ENCODE results near the gene FIZ1. TPM values are rescaled to one million over a fixed set of nuclear protein-coding genes. Genes with fewer than 3 reads are reported as not detected.

Gene FIZ1
- total RNA-seq, 2 donors from 2014 or later = 11.8 to 15.8 TPM

DNA sequence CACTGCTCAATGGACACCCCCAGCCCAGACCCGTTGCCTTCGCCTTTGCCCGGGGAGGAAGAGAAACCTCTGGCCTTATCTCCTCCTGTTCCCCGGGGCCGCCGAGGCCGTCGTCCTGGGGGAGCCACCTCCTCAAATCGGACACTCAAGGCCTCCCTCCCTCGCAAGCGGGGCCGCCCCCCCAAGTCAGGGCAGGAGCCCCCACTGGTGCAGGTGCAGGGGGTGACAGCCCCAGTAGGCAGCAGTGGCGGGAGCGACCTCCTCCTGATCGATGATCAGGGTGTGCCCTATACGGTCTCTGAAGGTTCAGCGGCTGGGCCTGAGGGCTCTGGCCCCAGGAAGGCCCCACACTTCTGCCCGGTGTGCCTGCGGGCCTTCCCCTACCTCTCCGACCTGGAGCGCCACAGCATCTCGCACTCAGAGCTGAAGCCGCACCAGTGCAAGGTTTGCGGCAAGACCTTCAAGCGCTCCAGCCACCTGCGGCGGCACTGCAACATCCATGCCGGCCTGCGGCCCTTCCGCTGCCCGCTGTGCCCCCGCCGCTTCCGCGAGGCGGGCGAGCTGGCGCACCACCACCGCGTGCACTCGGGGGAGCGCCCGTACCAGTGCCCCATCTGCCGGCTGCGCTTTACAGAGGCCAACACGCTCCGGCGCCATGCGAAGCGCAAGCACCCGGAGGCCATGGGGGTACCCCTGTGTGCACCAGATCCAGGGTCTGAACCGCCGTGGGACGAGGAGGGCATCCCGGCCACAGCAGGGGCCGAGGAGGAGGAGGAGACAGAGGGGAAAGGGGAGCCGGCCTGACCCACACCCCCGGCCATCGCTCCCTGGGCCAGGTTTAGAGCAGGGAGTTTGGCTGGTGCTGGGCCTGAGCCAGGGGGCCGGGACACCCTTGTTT is 3.0 kb upstream of the FIZ1 start:
- H3K27me3 Mint-ChIP-seq = no peaks in the 10 kb centered on the region
- ATAC-seq (no peak), DNase-seq (ENCODE audit: low spot score) (no peak)
- peaks cover 47 to 48% of the 10 kb centered on the region in 2 donors for H3K4me1 Mint-ChIP-seq (ENCODE audit: low read depth in 2 of 2)
- peaks cover 4% of the 10 kb centered on the region for H3K9me3 Mint-ChIP-seq
- H3K27ac Mint-ChIP-seq = peak overlapping the region; percentile 82 to 90
- no peaks in the 10 kb centered on the region for H3K36me3 Mint-ChIP-seq
- no peak overlapping the region for H3K4me3 Mint-ChIP-seq

DNA sequence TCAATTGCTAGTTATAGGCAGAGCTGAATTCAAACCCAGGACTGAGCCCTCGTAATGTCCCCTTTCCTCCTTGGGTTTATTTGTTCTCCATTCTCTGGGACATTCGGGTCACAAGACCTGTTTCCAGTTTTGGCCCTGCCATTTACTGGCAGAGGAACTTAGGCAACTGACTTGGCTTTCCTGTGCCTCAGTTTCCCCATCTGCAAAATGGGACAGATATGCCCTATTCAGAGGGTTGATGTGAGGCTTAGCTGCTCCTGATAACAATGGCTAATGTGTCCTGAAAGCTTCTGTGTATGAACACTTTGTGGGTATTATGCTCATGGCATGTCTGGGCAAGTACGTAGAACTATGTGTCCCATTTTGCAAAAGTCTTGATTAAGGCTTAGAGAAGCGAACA is 1.8 kb upstream of the FIZ1 start:
- H3K27ac Mint-ChIP-seq = peak overlapping the region; percentile 82 to 90
- peaks cover 4% of the 10 kb centered on the region for H3K9me3 Mint-ChIP-seq
- ATAC-seq (no peak), DNase-seq (ENCODE audit: low spot score) (no peak)
- no peaks in the 10 kb centered on the region for H3K27me3 Mint-ChIP-seq
- H3K4me1 Mint-ChIP-seq (ENCODE audit: low read depth in 2 of 2) = peaks cover 35 to 39% of the 10 kb centered on the region in 2 donors
- no peaks in the 10 kb centered on the region for H3K36me3 Mint-ChIP-seq
- peak overlapping the region; percentile 93 for H3K4me3 Mint-ChIP-seq

DNA sequence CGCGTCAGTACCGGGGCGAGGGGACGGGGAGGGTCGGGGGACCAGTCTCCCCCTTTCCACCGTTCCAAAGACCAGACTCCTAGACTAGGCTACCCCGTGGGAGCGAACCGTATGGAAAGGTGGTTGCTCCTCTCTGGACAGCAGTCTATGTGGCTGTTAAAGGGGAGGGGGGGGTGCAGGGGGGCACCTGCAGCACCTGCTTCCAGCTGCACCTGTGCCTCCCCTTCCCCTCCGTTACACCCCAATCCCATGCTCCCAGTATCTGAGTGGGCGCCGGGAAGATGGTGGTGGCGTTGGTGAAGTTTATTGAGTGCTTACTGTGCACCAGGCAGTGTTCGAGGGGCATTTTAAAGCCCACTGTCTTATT is 1.3 kb upstream of the FIZ1 start:
- Mint-ChIP-seq H3K27me3 (no peaks in the 10 kb centered on the region), H3K27ac (peak overlapping the region; percentile 82 to 90), H3K4me1 (ENCODE audit: low read depth in 2 of 2) (peaks cover 31 to 36% of the 10 kb centered on the region in 2 donors), H3K9me3 (peaks cover 4% of the 10 kb centered on the region), H3K4me3 (peak overlapping the region; percentile 93), H3K36me3 (peaks cover 3% of the 10 kb centered on the region)
- DNase-seq (ENCODE audit: low spot score) (no peak), ATAC-seq (no peak)

DNA sequence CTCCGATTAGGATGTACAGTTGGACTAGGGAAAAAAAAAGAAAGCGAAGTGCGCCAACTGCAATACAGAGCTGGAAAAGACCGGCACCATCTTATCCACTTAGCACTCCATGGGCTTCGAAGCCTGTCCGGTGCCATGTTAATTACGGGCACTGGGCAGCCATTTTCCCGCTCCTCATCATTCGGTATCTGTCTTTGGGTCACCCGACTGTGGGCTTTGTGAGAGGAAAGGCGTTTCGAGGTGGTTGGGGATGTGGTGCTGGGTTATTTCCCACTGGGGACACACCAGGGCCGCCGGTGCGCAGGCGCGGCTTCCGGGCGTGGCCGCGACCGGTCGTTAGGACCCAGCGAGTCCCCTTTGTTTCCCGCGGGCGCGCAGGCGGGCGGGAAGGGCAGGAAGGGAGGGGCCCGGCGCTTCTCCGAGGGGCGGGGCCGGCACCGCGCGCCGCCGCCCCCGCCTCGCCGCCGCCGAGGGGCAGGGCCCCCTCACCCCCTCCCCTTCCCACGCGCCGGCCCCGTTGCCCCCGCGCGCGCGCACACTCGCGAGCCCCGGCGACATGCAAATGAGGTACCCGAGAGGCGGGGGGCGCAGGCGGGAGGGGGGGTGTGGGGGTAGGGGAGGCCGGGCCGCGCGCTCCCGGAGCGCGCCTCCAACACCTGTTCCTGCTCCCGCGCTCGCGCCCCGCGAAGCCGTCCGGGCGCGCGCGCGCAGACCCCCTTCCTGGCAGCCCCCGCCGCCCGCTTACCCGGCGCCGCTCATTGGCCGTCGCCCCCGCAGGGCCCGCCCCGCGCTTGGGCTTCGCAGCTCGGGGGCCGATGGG is 735 bp upstream of the FIZ1 start, which contains the start of gene ZNF524:
Gene ZNF524, plus strand, starts transcription at position 447 of the 820 bp plus-strand sequence. CDS start 1,825 bp downstream, outside the sequence.
- Mint-ChIP-seq H3K4me1 (ENCODE audit: low read depth in 2 of 2) (peaks cover 31 to 36% of the 10 kb centered on the region in 2 donors), H3K27ac (peak within 1 kb of the TSS; percentile 97 to 98), H3K27me3 (no peaks in the 10 kb centered on the region), H3K4me3 (peak within 1 kb of the TSS; percentile 98), H3K9me3 (peaks cover 4% of the 10 kb centered on the region), H3K36me3 (peaks cover 9% of the 10 kb centered on the region)
- DNase-seq (ENCODE audit: low spot score) = peak; percentile 93
- ATAC-seq = peak; percentile 69 to 75

DNA sequence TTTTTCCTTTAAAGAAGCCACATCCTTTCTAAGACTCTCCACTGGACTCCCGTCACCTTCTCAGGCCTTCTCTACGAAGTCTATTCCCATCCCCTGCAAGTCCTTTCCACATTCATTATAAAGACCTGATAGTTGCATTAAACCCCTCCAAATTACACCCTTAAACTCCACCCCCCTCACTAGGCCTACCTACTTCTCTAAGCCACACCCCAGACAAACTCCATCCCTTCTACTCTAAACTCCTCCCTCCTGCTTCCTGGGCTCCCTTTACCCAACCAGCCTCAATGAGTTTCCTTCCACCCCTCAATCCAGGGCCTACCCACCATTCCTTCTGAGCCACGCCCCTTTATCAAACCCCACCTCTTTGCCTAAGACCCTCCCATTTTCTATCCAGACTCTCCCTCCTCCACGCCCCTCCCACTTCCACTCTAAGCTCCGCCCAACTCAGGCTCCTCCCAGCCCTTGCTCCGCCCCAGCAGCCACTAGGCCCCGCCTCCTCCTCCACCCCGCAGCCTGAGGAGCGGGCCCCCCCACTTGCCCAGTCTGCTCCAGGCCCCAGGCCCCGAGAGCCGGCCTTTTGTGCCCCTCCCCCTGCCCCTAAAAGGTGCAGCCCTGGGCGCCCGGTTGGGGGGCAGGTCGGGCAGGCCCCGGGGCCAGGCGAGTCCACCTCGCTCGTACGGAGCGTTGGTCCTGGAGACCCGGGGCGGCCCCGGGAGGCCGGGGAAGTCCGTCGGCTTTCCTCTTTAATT is 424 bp downstream of the FIZ1 start:
- H3K4me3 Mint-ChIP-seq = peak overlapping the region; percentile 98
- DNase-seq (ENCODE audit: low spot score) = peak; percentile 96
- H3K36me3 Mint-ChIP-seq = peaks cover 13% of the 10 kb centered on the region

DNA sequence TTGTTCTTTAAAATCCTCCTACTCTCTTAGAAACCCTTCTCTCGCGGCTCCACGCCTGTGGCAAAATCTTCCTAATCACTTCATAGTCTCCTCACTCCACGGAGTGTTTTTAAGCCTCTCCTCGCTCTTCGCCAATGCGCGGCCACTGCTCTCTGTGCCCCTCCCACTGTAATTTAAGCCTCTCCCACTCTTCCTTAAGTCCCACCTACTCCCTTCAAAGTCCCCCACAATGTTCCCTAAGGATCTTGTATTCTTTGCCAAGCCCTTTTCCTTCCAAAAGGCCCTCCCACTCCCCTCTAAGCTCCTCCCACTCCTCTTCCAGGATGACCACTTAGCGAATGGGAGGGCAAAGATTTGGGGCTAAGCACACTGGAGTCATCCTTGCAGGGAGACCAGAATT is 1.3 kb downstream of the FIZ1 start:
- H3K4me1 Mint-ChIP-seq (ENCODE audit: low read depth in 2 of 2) = peaks cover 16 to 24% of the 10 kb centered on the region in 2 donors
- H3K36me3 Mint-ChIP-seq = peaks cover 13% of the 10 kb centered on the region
- no peak overlapping the region for H3K4me3 Mint-ChIP-seq
- no peaks in the 10 kb centered on the region for H3K27me3 Mint-ChIP-seq
- DNase-seq (ENCODE audit: low spot score) = no peak
- no peak for ATAC-seq
- peaks cover 7% of the 10 kb centered on the region for H3K9me3 Mint-ChIP-seq
- peak overlapping the region; percentile 97 to 98 for H3K27ac Mint-ChIP-seq

More for the DNA sequence above, 424 bp downstream of the FIZ1 start:
- H3K9me3 Mint-ChIP-seq = peaks cover 7% of the 10 kb centered on the region
- H3K27ac Mint-ChIP-seq = peak overlapping the region; percentile 97 to 98
- ATAC-seq = peak; percentile 87 to 91
- no peaks in the 10 kb centered on the region for H3K27me3 Mint-ChIP-seq
- peaks cover 23 to 30% of the 10 kb centered on the region in 2 donors for H3K4me1 Mint-ChIP-seq (ENCODE audit: low read depth in 2 of 2)

DNA sequence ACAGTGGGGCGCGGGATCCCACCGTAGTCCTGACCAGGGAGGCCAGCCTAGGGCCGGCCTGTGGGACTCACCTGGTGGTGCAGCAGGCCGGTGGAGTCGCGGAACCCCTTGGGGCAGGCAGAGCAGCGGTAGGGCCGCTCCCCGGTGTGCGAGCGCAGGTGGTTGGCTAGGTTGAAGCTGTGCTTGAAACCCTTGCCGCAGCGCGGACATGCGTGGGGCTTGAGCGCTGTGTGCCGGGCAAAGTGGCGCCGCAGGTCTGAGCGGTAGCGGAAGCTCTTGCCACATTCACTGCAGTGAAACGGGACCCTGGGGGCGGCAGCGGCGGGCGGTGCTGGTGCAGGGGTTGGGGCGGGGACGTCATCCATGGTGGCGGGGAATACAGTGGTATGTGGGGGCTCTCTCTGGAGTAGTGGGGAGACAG is 1.8 kb downstream of the FIZ1 start:
- peaks cover 16 to 24% of the 10 kb centered on the region in 2 donors for H3K4me1 Mint-ChIP-seq (ENCODE audit: low read depth in 2 of 2)
- H3K4me3 Mint-ChIP-seq = no peak overlapping the region
- no peak for ATAC-seq

DNA sequence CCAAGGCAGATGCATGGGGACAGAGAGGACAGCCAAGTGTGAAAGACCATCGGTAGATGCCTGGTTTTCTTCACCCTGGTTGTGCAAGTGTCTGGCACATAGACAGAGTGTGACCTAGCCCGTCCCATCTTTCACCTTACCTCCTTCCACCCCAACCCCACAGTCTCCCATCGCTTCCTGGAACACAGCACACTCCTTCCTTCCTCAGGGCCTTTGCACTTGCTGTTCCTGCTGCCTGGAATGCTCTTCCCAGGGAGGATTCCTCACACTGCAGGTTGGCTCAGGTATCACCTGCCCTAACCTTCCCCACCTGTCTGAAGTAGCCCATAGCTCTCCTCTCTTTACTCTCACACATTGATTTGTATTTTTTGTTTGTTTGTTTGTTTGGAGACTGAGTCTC is 3.0 kb downstream of the FIZ1 start:
- Mint-ChIP-seq H3K36me3 (peaks cover 13% of the 10 kb centered on the region), H3K4me3 (no peak overlapping the region), H3K4me1 (ENCODE audit: low read depth in 2 of 2) (peaks cover 15 to 18% of the 10 kb centered on the region in 2 donors), H3K27me3 (no peaks in the 10 kb centered on the region), H3K9me3 (peaks cover 7% of the 10 kb centered on the region), H3K27ac (no peak overlapping the region)
- ATAC-seq = no peak
- no peak for DNase-seq (ENCODE audit: low spot score)

More for the DNA sequence above, 1.8 kb downstream of the FIZ1 start:
- Mint-ChIP-seq H3K27ac (no peak overlapping the region), H3K27me3 (no peaks in the 10 kb centered on the region), H3K36me3 (peaks cover 13% of the 10 kb centered on the region), H3K9me3 (peaks cover 7% of the 10 kb centered on the region)
- no peak for DNase-seq (ENCODE audit: low spot score)

DNA sequence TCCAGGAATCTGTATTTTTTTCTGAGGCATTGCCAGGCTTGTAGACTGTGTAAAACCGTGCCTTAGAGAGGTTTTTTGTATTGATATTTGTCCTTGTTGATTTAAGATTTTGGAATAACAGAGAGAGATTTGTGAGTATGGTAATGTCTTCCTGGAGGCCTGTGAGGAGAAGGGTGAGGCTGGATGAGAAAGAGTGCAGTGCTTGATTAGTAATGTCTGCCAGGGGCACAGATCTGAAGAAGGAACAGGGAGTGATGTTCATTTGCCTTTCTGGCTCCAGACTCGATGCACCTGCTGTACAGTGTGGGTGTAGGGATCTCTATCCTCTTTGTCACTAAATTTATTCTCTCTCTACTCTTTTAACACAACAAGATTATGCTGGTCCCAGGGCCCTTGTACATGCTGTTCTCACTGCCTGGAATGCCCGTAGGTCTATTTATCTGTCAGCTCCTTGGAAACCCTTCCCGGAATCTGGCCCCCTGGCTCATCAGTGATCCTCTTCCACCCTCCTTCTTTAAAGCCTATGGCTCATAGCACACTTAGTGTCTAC is 4.2 kb downstream of the FIZ1 start:
- peaks cover 13% of the 10 kb centered on the region for H3K36me3 Mint-ChIP-seq
- H3K27me3 Mint-ChIP-seq = peaks cover 0 to 2% of the 10 kb centered on the region in 2 donors
- H3K4me1 Mint-ChIP-seq (ENCODE audit: low read depth in 2 of 2) = peaks cover 9 to 14% of the 10 kb centered on the region in 2 donors
- no peak for DNase-seq (ENCODE audit: low spot score)
- H3K4me3 Mint-ChIP-seq = no peak overlapping the region
- no peak overlapping the region for H3K27ac Mint-ChIP-seq
- peaks cover 7% of the 10 kb centered on the region for H3K9me3 Mint-ChIP-seq
- no peak for ATAC-seq

DNA sequence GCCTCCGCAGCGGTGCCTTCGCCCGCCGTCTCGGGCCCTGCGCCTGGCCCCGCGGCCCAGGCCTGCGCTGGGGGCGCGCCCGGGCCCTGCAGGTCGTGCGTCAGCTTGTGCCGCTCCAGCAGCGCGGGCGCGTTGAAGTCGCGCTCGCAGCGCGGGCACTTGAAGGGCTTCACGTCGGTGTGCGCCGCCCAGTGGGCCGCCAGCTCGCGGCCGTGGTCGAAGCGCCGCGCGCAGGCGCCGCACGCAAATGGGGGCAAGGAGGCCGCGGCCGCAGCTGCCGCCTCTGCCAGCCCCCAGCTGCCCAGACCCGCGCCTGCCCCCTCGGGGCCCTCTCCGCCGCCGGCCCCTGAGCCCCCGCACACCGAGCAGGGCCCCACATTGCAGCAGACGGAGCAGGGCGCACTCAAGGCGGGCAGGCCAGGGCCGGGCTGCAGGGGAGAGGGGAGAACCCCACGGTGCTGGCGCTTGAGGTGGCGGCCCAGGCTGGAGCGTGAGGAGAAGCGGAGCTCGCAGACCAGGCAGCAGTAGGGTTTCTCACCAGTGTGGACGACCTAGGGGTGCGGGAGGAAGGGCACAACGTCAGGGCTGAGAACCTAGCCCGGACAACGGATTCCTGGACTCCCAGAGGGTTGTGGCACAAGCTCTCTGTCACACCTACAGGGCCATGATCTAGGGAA is 6.1 kb downstream of the FIZ1 start:
- Mint-ChIP-seq H3K36me3 (peaks cover 13% of the 10 kb centered on the region), H3K27ac (no peak overlapping the region), H3K4me3 (no peak overlapping the region), H3K4me1 (ENCODE audit: low read depth in 2 of 2) (peaks cover under 1 to 7% of the 10 kb centered on the region in 2 donors), H3K9me3 (peaks cover 3% of the 10 kb centered on the region), H3K27me3 (peaks cover 0 to 6% of the 10 kb centered on the region in 2 donors)
- no peak for ATAC-seq
- DNase-seq (ENCODE audit: low spot score) = no peak

DNA sequence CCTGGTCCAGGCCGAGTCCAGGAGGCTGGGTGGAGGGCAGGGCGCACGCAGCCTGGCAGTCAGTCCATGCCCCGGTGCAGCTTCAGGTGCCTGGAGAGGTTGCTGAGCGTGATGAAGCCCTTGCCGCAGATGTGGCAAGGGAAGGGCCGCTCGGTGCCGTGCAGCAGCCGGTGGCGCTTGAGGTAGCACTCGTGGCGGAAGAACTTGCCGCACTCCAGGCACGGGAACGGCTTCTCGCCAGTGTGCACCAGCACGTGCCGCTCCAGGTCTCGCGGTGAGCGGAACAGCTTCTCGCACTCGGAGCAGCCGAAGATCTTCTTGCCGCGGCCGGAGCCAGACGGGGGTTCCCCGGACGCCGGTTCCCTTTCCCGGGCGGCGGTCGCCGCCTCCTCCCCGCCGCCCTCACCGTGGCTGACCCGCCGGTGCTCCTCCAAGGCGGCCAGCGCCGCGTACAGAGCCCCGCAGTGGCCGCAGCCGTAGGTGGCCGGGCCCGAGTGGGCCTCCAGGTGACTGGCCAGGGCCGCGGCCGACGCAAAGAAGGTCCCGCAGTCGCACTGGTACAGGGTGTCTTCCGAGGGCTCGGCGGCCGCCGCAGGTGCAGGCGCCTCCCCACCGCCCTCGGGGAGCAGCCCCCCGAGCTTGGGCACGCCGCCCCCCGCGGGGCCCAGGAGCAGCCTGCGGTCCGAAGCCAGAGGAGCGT is 6.8 kb downstream of the FIZ1 start:
- DNase-seq (ENCODE audit: low spot score) (no peak), ATAC-seq (no peak)
- H3K27ac Mint-ChIP-seq = no peak overlapping the region
- peaks cover 0 to 6% of the 10 kb centered on the region in 2 donors for H3K27me3 Mint-ChIP-seq
- H3K9me3 Mint-ChIP-seq = peaks cover 3% of the 10 kb centered on the region
- H3K4me3 Mint-ChIP-seq = no peak overlapping the region
- H3K36me3 Mint-ChIP-seq = peaks cover 13% of the 10 kb centered on the region
- H3K4me1 Mint-ChIP-seq (ENCODE audit: low read depth in 2 of 2) = peaks cover 0 to 4% of the 10 kb centered on the region in 2 donors

DNA sequence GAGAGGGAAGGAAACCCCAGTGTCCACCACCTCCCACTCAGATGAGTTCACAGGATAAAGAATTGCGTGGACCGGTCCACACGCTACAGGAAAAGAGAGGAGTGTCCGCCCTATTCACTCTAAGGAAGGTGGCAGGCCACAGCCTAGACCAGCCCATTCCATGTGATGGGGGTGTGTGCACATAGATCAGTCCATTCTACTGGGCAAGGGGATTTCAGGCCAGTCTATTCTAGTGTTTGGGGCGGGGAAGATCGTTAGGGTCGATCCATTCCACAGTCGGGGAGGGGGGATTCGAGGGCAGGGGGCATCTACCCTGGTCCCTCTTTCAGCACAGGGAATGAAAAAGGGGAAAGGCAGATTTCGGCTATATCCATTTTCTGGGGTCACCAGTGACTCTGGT is 7.8 kb downstream of the FIZ1 start:
- DNase-seq (ENCODE audit: low spot score) = no peak
- H3K4me1 Mint-ChIP-seq (ENCODE audit: low read depth in 2 of 2) = peaks cover 0 to 3% of the 10 kb centered on the region in 2 donors
- H3K4me3 Mint-ChIP-seq = no peak overlapping the region

More for the DNA sequence above, 7.8 kb downstream of the FIZ1 start:
- peaks cover 13% of the 10 kb centered on the region for H3K36me3 Mint-ChIP-seq
- H3K27me3 Mint-ChIP-seq = peaks cover 0 to 6% of the 10 kb centered on the region in 2 donors
- peaks cover 3% of the 10 kb centered on the region for H3K9me3 Mint-ChIP-seq
- H3K27ac Mint-ChIP-seq = no peak overlapping the region
- ATAC-seq = no peak
